MCF 10A (cell line): Measurements from ENCODE around the gene C6orf136. TPM values are rescaled to one million over a fixed set of nuclear protein-coding genes. Genes with fewer than 3 reads are reported as not detected.

Source experiments
- BruUV-seq: library from RNA; stranded (reverse); fragments of 400-500 nt; replicated peaks from 2 replicates; lab custom pipeline; 2021; lab: Mats Ljungman, UMichigan
- CTCF ChIA-PET: fragments of 300-600 bp; sonication (Branson Sonifier 250); formaldehyde crosslinking; extraction: SDS; loops from one replicate; lab custom pipeline; 2021; ENCODE audit warnings: antibody characterized with exemption, inconsistent platforms; lab: Yijun Ruan, JAX
- POLR2A ChIA-PET: fragments of 300-600, 350-650 bp; sonication (Branson Sonifier 250); formaldehyde crosslinking; extraction: SDS; loops from one replicate; lab custom pipeline; 2020; ENCODE audit warnings: antibody characterized with exemption, inconsistent platforms; lab: Yijun Ruan, JAX
- DNase-seq: peaks from one replicate; pipeline ENCODE4 v3.0.0-alpha.2; 2018; ENCODE audit not compliant: unreplicated experiment
- H3K27ac Mint-ChIP-seq: one replicate; pipeline ENCODE4 v1.8.0; 2022; ENCODE audit warnings: mild to moderate bottlenecking, low read depth, mixed read lengths; ENCODE audit not compliant: unreplicated experiment
- H3K27me3 Mint-ChIP-seq: one replicate; pipeline ENCODE4 v1.8.0; 2022; ENCODE audit warnings: mixed read lengths; ENCODE audit not compliant: insufficient read depth, unreplicated experiment
- H3K36me3 Mint-ChIP-seq: one replicate; pipeline ENCODE4 v1.8.0; 2022; ENCODE audit warnings: mild to moderate bottlenecking, moderate library complexity, mixed read lengths; ENCODE audit not compliant: insufficient read depth, unreplicated experiment
- H3K4me1 Mint-ChIP-seq: one replicate; pipeline ENCODE4 v1.8.0; 2022; ENCODE audit warnings: mixed read lengths; ENCODE audit not compliant: insufficient read depth, unreplicated experiment
- H3K4me3 Mint-ChIP-seq: one replicate; pipeline ENCODE4 v1.8.0; 2022; ENCODE audit warnings: mild to moderate bottlenecking, moderate library complexity, mixed read lengths; ENCODE audit not compliant: unreplicated experiment
- H3K9me3 Mint-ChIP-seq: one replicate; pipeline ENCODE4 v1.8.0; 2022; ENCODE audit warnings: mixed read lengths; ENCODE audit not compliant: unreplicated experiment
- intact Hi-C: fragments of 100-400 bp; cut with micrococcal nuclease; formaldehyde crosslinking; loops from 2 replicates; pipeline ENCODE4 v1.14.1; 2022
- total RNA-seq: library from RNA; stranded (reverse); gene quantifications from 2 replicates; pipeline ENCODE4 v1.2.3, GENCODE V29; 2022
- TF ChIP-seq, protein P1 (sequence below): fragments of 200-600 bp; IDR thresholded peaks from one replicate; pipeline ENCODE4 v1.8.0; 2022; ENCODE audit warnings: antibody characterized with exemption, mild to moderate bottlenecking; ENCODE audit not compliant: unreplicated experiment

C6orf136 gene
- total RNA-seq, 1 experiment from 2014 or later, result 10.3 TPM

GRCh38 chr6:30670760-30671527 lies 24.0 kb downstream of the C6orf136 start:
- Mint-ChIP-seq H3K36me3 (peaks cover 44% of the 10 kb centered on the region), H3K27ac (peak overlapping the region; percentile 52), H3K4me1 (peaks cover 12% of the 10 kb centered on the region), H3K27me3 (no peaks in the 10 kb centered on the region), H3K9me3 (no peaks in the 10 kb centered on the region), H3K4me3 (peak overlapping the region; percentile 83)
- no peak for DNase-seq
- TF ChIP-seq, protein P1, sequence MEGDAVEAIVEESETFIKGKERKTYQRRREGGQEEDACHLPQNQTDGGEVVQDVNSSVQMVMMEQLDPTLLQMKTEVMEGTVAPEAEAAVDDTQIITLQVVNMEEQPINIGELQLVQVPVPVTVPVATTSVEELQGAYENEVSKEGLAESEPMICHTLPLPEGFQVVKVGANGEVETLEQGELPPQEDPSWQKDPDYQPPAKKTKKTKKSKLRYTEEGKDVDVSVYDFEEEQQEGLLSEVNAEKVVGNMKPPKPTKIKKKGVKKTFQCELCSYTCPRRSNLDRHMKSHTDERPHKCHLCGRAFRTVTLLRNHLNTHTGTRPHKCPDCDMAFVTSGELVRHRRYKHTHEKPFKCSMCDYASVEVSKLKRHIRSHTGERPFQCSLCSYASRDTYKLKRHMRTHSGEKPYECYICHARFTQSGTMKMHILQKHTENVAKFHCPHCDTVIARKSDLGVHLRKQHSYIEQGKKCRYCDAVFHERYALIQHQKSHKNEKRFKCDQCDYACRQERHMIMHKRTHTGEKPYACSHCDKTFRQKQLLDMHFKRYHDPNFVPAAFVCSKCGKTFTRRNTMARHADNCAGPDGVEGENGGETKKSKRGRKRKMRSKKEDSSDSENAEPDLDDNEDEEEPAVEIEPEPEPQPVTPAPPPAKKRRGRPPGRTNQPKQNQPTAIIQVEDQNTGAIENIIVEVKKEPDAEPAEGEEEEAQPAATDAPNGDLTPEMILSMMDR, result no peak
- CTCF ChIA-PET, result interaction anchor here (0.6 to 17.5 kb wide), 5 partner anchors 56 to 243 kb away, joined by 3 to 537 read pairs (median 5); partner anchors contain the start of genes MDC1, TUBB and VARS2
- intact Hi-C loops, result no loop called here
- BruUV-seq, result TSS peak; percentile 1
- POLR2A ChIA-PET, result interaction anchor here (1.0 to 9.1 kb wide), 7 partner anchors 12 to 56 kb away, joined by 3 to 208 read pairs (median 9); partner anchors contain the start of genes MDC1, MRPS18B, PPP1R10 and TUBB

- intact Hi-C loops, result loop anchor here (2.0 kb wide), 1 partner anchor 56 kb away; the partner anchor contains the start of genes MRPS18B and PPP1R10
- peaks cover 44% of the 10 kb centered on the region for H3K36me3 Mint-ChIP-seq
- ChIA-PET CTCF (interaction anchor here (0.6 to 17.5 kb wide), 12 partner anchors 9 to 415 kb away, joined by 3 to 537 read pairs (median 4); partner anchors contain the start of genes MDC1 and TUBB), POLR2A (interaction anchor here (0.6 to 9.1 kb wide), 28 partner anchors 9 to 442 kb away, joined by 3 to 208 read pairs (median 4); partner anchors contain the start of genes ABCF1, FLOT1, MDC1 and MRPS18B)
- peak; percentile 99 for DNase-seq
- peaks cover 12% of the 10 kb centered on the region for H3K4me1 Mint-ChIP-seq
- TF ChIP-seq, protein P1, result peak; percentile 71
- peak within 1 kb of the TSS; percentile 83 for H3K4me3 Mint-ChIP-seq
- BruUV-seq, result TSS peak; percentile 39
- no peaks in the 10 kb centered on the region for H3K9me3 Mint-ChIP-seq
- peak within 1 kb of the TSS; percentile 52 for H3K27ac Mint-ChIP-seq
- no peaks in the 10 kb centered on the region for H3K27me3 Mint-ChIP-seq
Observed at GRCh38 chr6:30672445-30673253, 25.7 kb downstream of the C6orf136 start, which contains the start of gene DHX16. TSS of gene DHX16 (minus strand) at chr6:30673006. CDS start at chr6:30672841, 165 bp downstream.

DNA sequence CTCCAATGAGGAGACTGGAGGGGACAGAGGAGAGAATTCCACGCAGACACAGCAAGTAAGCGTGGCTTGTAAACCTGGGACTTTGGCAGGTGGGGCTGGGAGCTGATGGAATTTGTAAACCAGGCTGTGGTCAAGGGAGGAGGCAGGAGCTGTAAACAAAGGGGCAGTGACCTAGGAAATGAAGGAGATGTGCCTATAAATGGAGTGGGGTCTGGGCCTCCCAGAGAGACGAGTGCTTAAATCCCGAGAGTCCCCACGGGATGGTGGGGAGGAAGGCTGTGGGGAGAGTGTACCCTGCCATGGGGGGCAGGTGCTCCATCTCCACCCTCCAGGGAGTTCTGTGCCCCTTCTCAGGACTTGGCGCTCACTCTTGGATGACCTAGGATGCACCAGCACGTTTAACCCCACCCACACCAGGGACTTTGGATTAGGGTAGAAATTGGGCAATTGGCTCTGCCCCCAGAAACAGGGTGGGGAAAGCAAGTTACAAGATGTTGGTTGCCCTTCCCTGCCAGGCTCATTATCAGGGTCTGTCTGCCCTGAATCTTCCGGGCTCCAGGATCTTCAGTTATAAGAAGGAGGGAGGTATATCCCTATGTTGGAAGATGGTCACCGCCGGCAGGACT lies 29.8 kb downstream of the C6orf136 start:
- no TSS peak for BruUV-seq
- Mint-ChIP-seq H3K36me3 (peaks cover 61% of the 10 kb centered on the region), H3K4me1 (peaks cover 12% of the 10 kb centered on the region)

More for the DNA sequence above, 29.8 kb downstream of the C6orf136 start:
- POLR2A ChIA-PET, result interaction anchor here (0.6 to 9.1 kb wide), 3 partner anchors 11 to 54 kb away, joined by 3 to 208 read pairs (median 11); partner anchors contain the start of genes MDC1 and TUBB
- Mint-ChIP-seq H3K4me3 (no peak overlapping the region), H3K27ac (peak overlapping the region; percentile 82), H3K27me3 (no peaks in the 10 kb centered on the region), H3K9me3 (no peaks in the 10 kb centered on the region)
- DNase-seq, result no peak
- CTCF ChIA-PET, result interaction anchor here (1.5 to 17.5 kb wide), 3 partner anchors 9 to 50 kb away, joined by 6 to 537 read pairs (median 26); partner anchors contain the start of genes MDC1 and TUBB
- intact Hi-C loops, result no loop called here
- TF ChIP-seq, protein P1, result no peak
